NCI-H460 (cell line): ENCODE results near the gene DISP2. TPM values are rescaled to one million over a fixed set of nuclear protein-coding genes. Genes with fewer than 3 reads are reported as not detected.

ENCODE experiments used
- DNase-seq: peaks from one replicate; pipeline ENCODE4 v3.0.0-alpha.2; 2016; ENCODE audit warnings: low read depth; ENCODE audit errors: extremely low read depth
- total RNA-seq: library from RNA; depleted of rRNA; stranded (reverse); fragments of >200 nt; shearing (Covaris generic); gene quantifications from 2 replicates; pipeline ENCODE4 v1.2.3, GENCODE V29; 2014

The DISP2 gene
- total RNA-seq, 1 experiment from 2014 or later: 1.0 TPM

DNA sequence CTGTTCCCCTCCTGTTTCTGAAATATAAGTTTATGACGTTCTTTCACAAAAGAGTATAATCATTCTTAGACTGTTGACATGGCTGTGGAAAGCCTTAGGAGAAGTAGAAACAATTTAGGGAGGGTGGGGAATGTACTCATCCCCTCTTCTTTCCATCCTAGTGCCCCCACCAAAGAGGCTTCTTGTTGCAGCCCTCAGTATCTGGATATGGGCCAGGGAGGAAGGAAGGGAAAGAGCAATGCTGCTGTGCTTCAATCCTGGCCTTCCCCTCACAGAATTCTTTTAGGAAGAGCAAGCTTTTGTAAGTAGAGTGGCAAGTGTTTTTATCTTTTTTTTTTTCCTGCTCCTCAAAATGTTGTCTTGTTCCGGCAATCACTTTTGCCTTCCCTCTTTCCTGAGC, 32.8 kb upstream of the DISP2 start:
- no peak for DNase-seq

DNA sequence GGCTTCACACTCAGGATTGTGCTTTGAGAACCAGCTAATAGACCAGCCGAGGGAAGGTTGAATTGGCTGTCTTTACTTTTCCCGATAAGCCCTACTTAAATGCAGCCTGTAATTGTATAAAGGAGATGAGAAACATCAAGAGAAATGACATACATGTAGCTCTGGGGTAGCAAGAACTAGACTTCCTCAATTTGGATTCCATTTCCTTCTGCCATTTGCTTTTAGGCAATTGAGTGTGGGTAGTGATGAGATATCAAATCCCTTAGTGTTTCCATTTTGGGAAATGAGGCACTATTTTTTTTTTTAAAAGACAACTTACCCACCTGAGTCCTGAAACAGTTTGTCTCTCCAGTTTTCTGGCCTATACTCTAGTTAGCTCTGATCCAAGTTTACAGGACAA, 32.3 kb upstream of the DISP2 start:
- no peak for DNase-seq

- DNase-seq: no peak
Observed at GRCh38 chr15:40327457-40327856, 30.6 kb upstream of the DISP2 start.

DNA sequence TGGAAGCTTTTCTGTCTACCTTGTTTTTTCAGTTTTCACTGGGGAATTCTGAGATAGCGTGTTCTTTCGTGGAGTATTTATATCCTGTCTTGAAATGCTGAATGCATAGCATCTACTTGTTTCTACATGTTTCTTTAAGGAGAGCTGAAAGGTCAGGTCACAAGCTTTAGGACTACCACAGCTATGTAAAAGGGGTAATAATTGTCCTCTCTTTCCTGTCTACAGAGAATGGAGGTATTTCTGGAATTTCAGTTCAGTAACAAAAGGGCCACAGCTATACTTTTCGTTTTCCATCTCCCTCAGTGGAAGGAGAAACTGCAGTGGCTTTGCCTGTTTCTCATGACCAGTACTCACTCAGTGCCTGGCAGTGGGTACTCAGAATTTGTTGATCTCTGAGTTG, 29.8 kb upstream of the DISP2 start:
- DNase-seq: no peak

DNA sequence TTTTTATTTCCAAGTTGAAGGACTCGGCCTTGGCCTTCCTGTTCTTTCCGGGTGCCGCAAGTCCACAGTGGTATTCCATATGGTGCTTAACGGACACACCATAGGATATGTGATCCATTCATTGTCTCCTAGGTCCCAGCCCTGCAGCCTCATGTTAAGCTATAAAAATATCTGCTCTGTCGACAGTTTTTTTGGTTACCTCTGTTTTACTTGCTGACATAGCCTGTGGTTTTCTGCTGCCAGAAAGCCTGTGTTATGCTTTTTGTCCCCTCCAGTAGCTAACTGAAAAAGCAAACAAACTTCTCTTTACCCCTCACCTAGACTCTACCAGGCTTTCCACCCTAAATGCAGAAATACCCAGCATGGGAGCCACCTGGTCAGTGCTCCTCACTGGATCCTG, 29.3 kb upstream of the DISP2 start:
- DNase-seq: no peak

DNA sequence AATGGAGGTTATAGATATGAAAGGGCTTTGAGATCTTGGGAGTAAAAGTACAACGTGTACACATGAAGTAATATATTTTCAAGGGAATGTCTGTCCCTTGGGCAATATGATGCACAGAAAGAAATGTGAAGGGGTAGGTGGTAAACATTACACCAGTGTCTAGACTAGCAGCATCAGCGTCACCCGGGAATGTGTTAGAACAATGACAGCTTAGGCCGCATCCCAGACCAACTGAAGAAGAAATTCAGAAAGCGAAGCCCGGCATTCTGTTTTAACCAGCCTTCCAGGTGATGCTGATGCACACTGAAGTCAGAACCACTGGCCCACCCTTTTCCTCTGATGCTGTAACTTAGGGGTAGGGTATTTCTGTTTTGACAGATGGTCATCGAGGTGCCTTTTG, 28.2 kb upstream of the DISP2 start:
- DNase-seq: no peak

- DNase-seq: no peak
Observed at GRCh38 chr15:40330368-40330836, 27.6 kb upstream of the DISP2 start.

- DNase-seq: no peak
Observed at GRCh38 chr15:40331026-40331425, 27.0 kb upstream of the DISP2 start.

- DNase-seq: no peak
Observed at GRCh38 chr15:40331637-40332036, 26.4 kb upstream of the DISP2 start.

DNA sequence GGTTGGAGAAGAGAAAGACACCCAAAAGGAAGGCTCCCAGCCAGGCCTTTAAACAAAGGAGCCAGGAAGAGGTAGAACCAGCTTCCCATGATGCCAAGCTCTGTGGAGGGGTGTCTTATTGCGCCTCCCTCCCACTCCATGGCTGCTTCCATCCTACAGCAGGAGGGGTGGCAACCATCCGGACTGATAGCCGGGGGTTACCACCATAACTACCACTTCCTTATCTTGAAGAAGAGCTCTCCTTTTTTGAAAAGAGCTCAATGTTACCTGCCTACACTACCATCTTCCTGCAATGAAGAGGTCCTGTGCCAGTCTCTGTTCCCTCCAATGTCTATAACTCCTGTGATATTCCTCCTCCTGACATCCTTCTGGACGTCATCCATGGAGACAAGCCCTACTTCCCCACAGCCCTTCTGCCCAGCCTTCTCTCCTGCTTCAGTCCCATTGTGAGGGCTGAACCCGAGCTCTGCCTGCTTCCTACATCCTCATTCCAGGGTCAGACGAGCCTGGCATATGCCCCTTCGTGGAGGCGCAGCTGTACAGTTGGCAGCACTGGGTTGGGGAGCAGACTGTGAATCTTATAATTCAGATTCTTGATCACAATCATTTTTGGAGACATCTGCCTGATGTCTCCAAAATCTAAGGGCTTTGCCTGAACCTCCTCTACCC, 25.8 kb upstream of the DISP2 start:
- no peak for DNase-seq

DNA sequence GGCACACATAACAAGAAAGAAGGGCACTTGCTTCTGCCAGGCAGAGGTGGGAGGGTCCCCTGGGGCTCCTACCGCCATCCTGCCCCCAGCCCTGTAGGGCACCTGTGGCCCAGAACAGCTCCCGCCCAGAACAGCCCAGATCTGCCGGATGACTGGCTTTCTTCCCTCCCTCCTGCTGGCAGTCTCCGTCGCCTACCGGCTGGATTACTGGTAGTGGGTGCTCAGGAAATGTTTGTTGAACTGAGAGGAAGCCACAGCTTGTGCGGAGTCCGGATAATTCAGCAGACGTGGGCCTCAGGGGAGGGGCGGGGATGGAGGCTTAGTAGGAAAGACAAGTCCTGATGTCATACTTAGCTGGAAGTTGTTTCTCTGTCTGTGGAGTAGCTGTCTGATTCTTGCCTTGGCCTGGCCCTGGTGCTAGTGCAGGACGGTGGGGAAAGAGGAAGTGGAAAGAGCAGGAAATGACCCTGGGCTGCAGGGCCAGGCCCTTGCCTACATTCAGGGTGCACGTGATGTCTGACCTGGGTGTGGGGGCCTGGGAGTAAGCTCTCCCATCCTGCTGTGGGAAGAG, 24.0 kb upstream of the DISP2 start:
- no peak for DNase-seq

- no peak for DNase-seq
Observed at GRCh38 chr15:40334541-40334940, 23.5 kb upstream of the DISP2 start.

DNA sequence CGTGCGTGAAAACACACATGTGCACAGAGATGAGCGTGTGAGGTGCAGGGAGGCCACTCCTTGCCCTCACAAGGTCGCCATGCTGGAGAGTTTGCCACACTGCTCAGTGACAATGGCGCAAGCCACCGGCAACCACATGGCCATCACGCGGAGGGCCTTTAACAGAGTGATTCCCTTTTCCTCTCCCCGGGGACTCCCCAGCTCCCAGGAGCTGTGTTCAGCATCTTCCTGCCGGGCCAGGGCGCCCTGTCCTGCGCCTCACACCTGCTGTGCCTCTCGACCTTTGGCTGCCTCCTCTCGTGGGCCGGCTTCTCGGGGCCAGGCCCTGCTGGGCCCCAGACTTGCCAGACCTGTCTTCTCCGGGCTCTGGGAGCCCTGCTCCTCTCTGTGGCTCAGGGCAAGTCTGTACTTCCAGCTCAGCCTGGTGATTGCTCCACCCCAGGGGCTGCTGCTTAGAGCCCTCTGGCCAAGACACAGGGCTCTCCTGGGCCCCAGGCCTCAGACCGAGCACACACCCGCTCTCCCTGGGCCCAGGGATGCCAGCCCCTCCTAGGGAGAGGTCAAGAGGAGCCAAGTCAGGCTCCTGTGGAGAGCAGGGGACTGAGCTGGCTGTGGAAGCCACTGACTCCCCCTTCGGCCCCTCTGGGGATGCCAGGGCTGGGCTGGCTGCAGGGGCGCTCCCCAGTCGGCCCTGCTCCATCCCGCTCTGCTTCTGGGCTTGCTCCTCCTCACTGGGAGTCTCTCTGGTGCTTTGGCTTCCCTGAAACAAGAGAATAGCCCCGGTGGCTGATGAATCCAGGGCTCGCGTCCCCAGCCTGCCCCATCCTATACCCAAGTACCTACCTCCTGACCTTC, 22.9 kb upstream of the DISP2 start:
- DNase-seq: no peak

- DNase-seq: no peak
Observed at GRCh38 chr15:40335938-40336743, 21.9 kb upstream of the DISP2 start.

- DNase-seq: no peak
Observed at GRCh38 chr15:40336744-40337122, 21.3 kb upstream of the DISP2 start.

- no peak for DNase-seq
Observed at GRCh38 chr15:40337597-40337996, 20.4 kb upstream of the DISP2 start.

DNA sequence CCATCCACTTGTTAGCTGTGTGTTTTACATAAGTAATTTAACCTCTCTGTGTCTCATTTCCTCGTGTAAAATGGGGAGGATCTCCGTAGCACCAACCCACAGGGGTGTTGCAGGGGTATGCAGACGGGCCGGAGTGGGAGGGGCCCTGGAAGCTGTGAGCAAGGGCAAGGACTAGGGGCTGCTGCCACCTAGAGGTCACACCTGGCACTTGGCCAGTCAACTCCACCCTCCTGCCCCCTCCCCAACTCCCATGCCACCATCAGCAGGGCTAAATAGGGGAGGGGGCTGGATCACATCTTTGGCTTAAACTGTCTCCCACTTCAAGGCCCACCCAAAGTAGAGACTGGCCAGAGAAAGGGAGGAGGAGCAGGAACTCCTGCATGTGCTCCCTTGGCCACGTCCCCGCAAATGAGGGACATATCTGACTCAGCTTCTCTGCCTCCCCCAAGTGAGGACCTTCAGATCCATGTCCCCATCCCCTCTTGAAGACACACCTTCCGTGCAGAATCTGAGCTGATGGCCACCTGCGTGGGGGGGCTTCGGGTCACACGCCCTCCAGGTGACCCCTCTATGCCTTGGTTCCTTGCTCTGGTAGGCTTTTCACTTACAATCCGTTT, 19.9 kb upstream of the DISP2 start:
- DNase-seq: peak; percentile 59

GRCh38 chr15:40338921-40339620, 18.9 kb upstream of the DISP2 start:
- peak; percentile 83 for DNase-seq

DNA sequence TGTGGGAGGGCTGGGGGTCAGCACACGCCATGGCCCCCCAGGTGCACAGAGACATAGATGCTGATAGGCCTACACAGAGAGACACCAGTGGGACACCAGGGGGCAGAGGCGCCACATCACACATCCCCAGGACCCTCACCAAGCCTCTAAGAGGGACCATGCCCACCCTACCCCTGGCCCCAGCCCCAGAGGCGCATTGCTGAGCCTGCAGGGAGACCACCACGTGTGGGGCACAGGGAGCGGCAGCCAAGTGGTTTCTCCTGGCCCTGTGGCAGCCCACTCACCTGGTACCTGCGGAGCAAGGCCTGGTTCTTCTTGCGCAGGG, 18.4 kb upstream of the DISP2 start:
- DNase-seq: no peak
